GM23338 (cell line): Measurements from ENCODE around the gene NEMF. TPM values are rescaled to one million over a fixed set of nuclear protein-coding genes. Genes with fewer than 3 reads are reported as not detected.

Experiments used
- ATAC-seq: fragments of 200-7000 bp; cut with Tn5 transposase; 3 replicates; pipeline ENCODE4 v1.9.1; 2020
- DNase-seq: peaks from one replicate; pipeline ENCODE4 v3.0.0-alpha.2; 2015; ENCODE audit warnings: low spot score
- H2AFZ ChIP-seq: fragments of 200-600 bp; sonication (generic); 2 replicates; pipeline ENCODE4 v1.8.0; 2016; ENCODE audit warnings: antibody characterized with exemption, mild to moderate bottlenecking, moderate library complexity
- H3F3A ChIP-seq: fragments of 200-600 bp; sonication (generic); replicated peaks from 2 replicates; pipeline ENCODE4 v1.8.0; 2017; ENCODE audit warnings: antibody characterized with exemption, mixed run types, low read depth
- H3K27ac ChIP-seq: fragments of 200-600 bp; sonication (generic); 2 replicates; pipeline ENCODE4 v1.6.1; 2016; ENCODE audit warnings: low read depth
- H3K27me3 ChIP-seq: fragments of 200-600 bp; sonication (generic); 2 replicates; pipeline ENCODE4 v1.8.0; 2016; ENCODE audit warnings: mild to moderate bottlenecking, mixed run types, moderate library complexity; ENCODE audit not compliant: insufficient read depth
- H3K36me3 ChIP-seq: fragments of 200-600 bp; sonication (generic); 2 replicates; pipeline ENCODE4 v1.8.0; 2016; ENCODE audit warnings: mild to moderate bottlenecking; ENCODE audit not compliant: insufficient read depth
- H3K4me1 ChIP-seq: fragments of 200-600 bp; sonication (generic); 2 replicates; pipeline ENCODE4 v1.8.0; 2016; ENCODE audit warnings: mild to moderate bottlenecking, moderate library complexity; ENCODE audit not compliant: insufficient read depth
- H3K4me2 ChIP-seq: fragments of 200-600 bp; sonication (generic); 2 replicates; pipeline ENCODE4 v1.7.1; 2017; ENCODE audit warnings: mixed run types
- H3K4me3 ChIP-seq: fragments of 200-600 bp; sonication (generic); 2 replicates; pipeline ENCODE4 v1.6.1; 2016; ENCODE audit warnings: mixed run types
- H3K79me2 ChIP-seq: fragments of 200-600 bp; sonication (generic); replicated peaks from 2 replicates; pipeline ENCODE4 v1.8.0; 2017; ENCODE audit warnings: mild to moderate bottlenecking; ENCODE audit not compliant: insufficient read depth
- H3K9me2 ChIP-seq: fragments of 200-600 bp; sonication (generic); 2 replicates; pipeline ENCODE4 v1.8.0; 2017; ENCODE audit not compliant: insufficient read depth
- H4K20me1 ChIP-seq: fragments of 200-600 bp; sonication (generic); replicated peaks from 2 replicates; pipeline ENCODE4 v1.8.0; 2017; ENCODE audit warnings: mild to moderate bottlenecking; ENCODE audit not compliant: insufficient read depth
- H3K27ac Mint-ChIP-seq: 2 replicates; pipeline ENCODE4 v1.8.0; 2020; ENCODE audit warnings: inconsistent platforms, mild to moderate bottlenecking, moderate library complexity, mixed read lengths
- H3K27me3 Mint-ChIP-seq: 3 replicates; pipeline ENCODE4 v1.8.0; 2022; ENCODE audit warnings: low read depth, mild to moderate bottlenecking, moderate library complexity, mixed read lengths, inconsistent platforms; ENCODE audit not compliant: insufficient read depth, poor library complexity
- H3K36me3 Mint-ChIP-seq: 3 replicates; pipeline ENCODE4 v1.8.0; 2021; ENCODE audit warnings: low read depth, mild to moderate bottlenecking, inconsistent platforms, moderate library complexity, mixed read lengths
- H3K4me1 Mint-ChIP-seq: 3 replicates; pipeline ENCODE4 v1.8.0; 2020; ENCODE audit warnings: mild to moderate bottlenecking, inconsistent platforms, mixed read lengths
- H3K4me3 Mint-ChIP-seq: 3 replicates; pipeline ENCODE4 v1.8.0; 2021; ENCODE audit warnings: moderate library complexity, mild to moderate bottlenecking, inconsistent platforms, mixed read lengths
- H3K9me3 Mint-ChIP-seq: 3 replicates; pipeline ENCODE4 v1.8.0; 2020; ENCODE audit warnings: moderate library complexity, mild to moderate bottlenecking, inconsistent platforms, mixed read lengths
- CREB1 ChIP-seq: fragments of 250-450 bp; sonication (Bioruptor Pico); IDR thresholded peaks from 2 replicates; pipeline ENCODE4 v1.5.0; 2020; ENCODE audit warnings: low read depth, mild to moderate bottlenecking, moderate library complexity
- CTCF ChIP-seq, 2 experiments: fragments of 200-600 bp in 1 of 2; sonication (generic) in 1 of 2; conservative IDR thresholded peaks; 2 replicates each; pipeline versions ENCODE4 v1.5.1 to v1.6.1; 2016 to 2017; ENCODE audit warnings: antibody characterized with exemption in 2 of 2, low read depth in 2 of 2, mild to moderate bottlenecking in 2 of 2, moderate library complexity in 1 of 2
- ETS1 ChIP-seq: IDR thresholded peaks from 2 replicates; pipeline ENCODE4 v1.6.1; 2016; ENCODE audit warnings: antibody characterized with exemption
- EZH2 ChIP-seq: fragments of 200-600 bp; sonication (generic); IDR thresholded peaks from one replicate; pipeline ENCODE4 v1.8.0; 2017; ENCODE audit warnings: antibody characterized with exemption, mild to moderate bottlenecking, low read depth; ENCODE audit not compliant: unreplicated experiment
- EZH2phosphoT487 ChIP-seq: fragments of 200-600 bp; sonication (generic); IDR thresholded peaks from one replicate; pipeline ENCODE4 v1.8.1; 2018; ENCODE audit warnings: antibody characterized with exemption; ENCODE audit not compliant: unreplicated experiment
- JUNB ChIP-seq: IDR thresholded peaks from one replicate; pipeline ENCODE4 v1.6.1; 2016; ENCODE audit warnings: antibody characterized with exemption; ENCODE audit not compliant: unreplicated experiment
- NANOG ChIP-seq: IDR thresholded peaks from 2 replicates; pipeline ENCODE4 v1.6.1; 2016; ENCODE audit warnings: antibody characterized with exemption, borderline replicate concordance
- POLR2AphosphoS5 ChIP-seq: IDR thresholded peaks from 2 replicates; pipeline ENCODE4 v1.6.1; 2016; ENCODE audit warnings: antibody characterized with exemption, low read depth
- REST ChIP-seq: IDR thresholded peaks from one replicate; pipeline ENCODE4 v1.6.1; 2018; ENCODE audit warnings: antibody characterized with exemption; ENCODE audit not compliant: unreplicated experiment
- ZNF114 ChIP-seq: fragments of 250-450 bp; sonication (Bioruptor Pico); IDR thresholded peaks from 2 replicates; pipeline ENCODE4 v1.5.0; 2020; ENCODE audit warnings: mild to moderate bottlenecking, moderate library complexity
- ZNF331 ChIP-seq: fragments of 250-450 bp; sonication (Bioruptor Pico); IDR thresholded peaks from 2 replicates; pipeline ENCODE4 v1.5.0; 2020; ENCODE audit warnings: low read depth, mild to moderate bottlenecking, moderate library complexity
- polyA plus RNA-seq: library from polyadenylated mRNA; unstranded; fragments of >200 nt; fragmentation: Nextera tagmentation; extraction: Ambion mirVana; gene quantifications from 2 replicates; pipeline ENCODE4 v1.2.1, GENCODE V29; 2016
- total RNA-seq: library from RNA; depleted of rRNA; stranded (reverse); fragments of >200 nt; shearing (Covaris generic); gene quantifications from 2 replicates; pipeline ENCODE4 v1.2.3, GENCODE V29; 2014

Gene NEMF
- total and polyA plus RNA-seq, 2 experiments from 2014 or later: 58.4 to 88.1 TPM

- TF ChIP-seq ETS1 (no peak), JUNB (no peak), NANOG (no peak), EZH2phosphoT487 (no peak), ZNF114 (CRISPR knock-in tag) (no peak), ZNF331 (CRISPR knock-in tag) (no peak), CTCF (conservative IDR thresholded peaks at IDR 0.05; ENCODE audit: low read depth in 2 of 2) (no peak), POLR2AphosphoS5 (no peak), EZH2 (no peak), CREB1 (CRISPR knock-in tag) (no peak)
Measured at GRCh38 chr14:49868720-49869114, 16.1 kb upstream of the NEMF start (continued).

GRCh38 chr14:49867831-49868719 lies 15.5 kb upstream of the NEMF start:
- peak overlapping the region; percentile 90 for H3K27ac ChIP-seq
- H4K20me1 ChIP-seq: no peaks in the 10 kb centered on the region
- H3K9me3 Mint-ChIP-seq: no peaks in the 10 kb centered on the region
- H3K4me3 Mint-ChIP-seq: peak overlapping the region; percentile 89
- H3K9me2 ChIP-seq: no peaks in the 10 kb centered on the region
- no peaks in the 10 kb centered on the region; the same call in 2 of the 3 replicates for H3K36me3 Mint-ChIP-seq
- DNase-seq (peak; percentile 94), ATAC-seq (peak; percentile 91)
- H3F3A ChIP-seq: no peaks in the 10 kb centered on the region
- H3K27me3 ChIP-seq: no peaks in the 10 kb centered on the region
- H3K36me3 ChIP-seq: no peaks in the 10 kb centered on the region
- peaks cover 3% of the 10 kb centered on the region; the same call in 2 of the 3 replicates for H3K4me1 Mint-ChIP-seq
- peaks cover 9% of the 10 kb centered on the region for H3K27me3 Mint-ChIP-seq
- peak overlapping the region; percentile 96 for H3K27ac Mint-ChIP-seq
- peaks cover 8% of the 10 kb centered on the region; the same call in 1 of the 2 replicates for H3K4me1 ChIP-seq
- peak overlapping the region; percentile 70 for H3K4me3 ChIP-seq
- H2AFZ ChIP-seq: peak overlapping the region; percentile 99
- no peaks in the 10 kb centered on the region for H3K79me2 ChIP-seq
- H3K4me2 ChIP-seq: peak overlapping the region; percentile 94
- TF ChIP-seq REST (no peak), JUNB (no peak), POLR2AphosphoS5 (peak; percentile 76), CTCF (conservative IDR thresholded peaks at IDR 0.05; ENCODE audit: low read depth in 2 of 2) (no peak), EZH2phosphoT487 (no peak), ZNF114 (CRISPR knock-in tag) (no peak), EZH2 (no peak)
